DMS153 treated with DMSO at 0.1 percent for 48 hours (cell line): ENCODE measurements around the gene LINC01488.

ENCODE experiments used
- DNase-seq: peaks from one replicate; lab custom pipeline; 2025; ENCODE audit not compliant: unreplicated experiment; lab: John Stamatoyannopoulos, UW

LINC01488 gene

DNA sequence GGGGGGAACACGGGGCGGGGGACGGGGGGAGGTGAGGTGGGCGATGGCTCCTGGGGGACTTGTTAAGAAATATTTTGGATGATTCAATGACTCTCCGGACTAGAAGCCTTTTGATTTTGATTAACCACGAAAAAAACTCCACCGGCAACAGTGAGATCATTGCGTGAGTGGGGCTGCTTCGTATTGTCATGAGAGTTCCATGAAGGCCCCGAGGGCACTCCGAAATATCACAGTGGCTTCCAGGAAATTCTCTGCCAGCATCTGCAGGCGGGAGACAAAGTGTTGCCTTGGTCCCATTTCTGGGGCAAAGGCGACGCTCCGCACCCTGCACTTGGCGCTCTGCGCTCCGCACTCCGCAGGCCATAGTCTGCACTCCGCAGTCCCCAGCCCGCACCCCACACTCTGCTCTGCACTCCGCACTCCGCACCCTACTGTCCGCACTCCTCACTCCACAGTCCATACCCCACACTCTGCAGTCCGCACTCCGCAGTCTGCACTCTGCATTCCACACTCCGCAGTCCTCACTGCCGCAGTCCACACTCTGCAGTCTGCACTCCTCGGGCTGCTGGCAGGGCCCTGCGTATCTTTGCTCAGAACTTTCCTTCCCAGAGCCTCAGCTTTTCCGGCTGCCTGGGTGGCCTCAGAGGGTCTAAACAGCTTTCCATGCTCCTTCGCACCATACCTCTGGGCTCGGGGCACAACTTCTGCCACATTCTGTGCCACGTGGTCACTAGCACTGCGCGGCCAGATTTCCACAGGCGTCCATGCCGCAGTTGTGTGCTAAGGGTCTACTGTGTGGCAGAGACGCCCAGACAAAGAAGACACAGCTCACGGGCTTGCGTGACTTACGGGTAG lies 61.1 kb downstream of the LINC01488 start:
- DNase-seq: no peak
